Measurements from ENCODE around the gene NFIL3. TPM values are rescaled to one million over a fixed set of nuclear protein-coding genes. Genes with fewer than 3 reads are reported as not detected.

NFIL3 gene
- total RNA-seq, 2 experiments from 2014 or later: 6.2 to 11.9 TPM

GRCh38 chr9:91415290-91415689 lies 8.3 kb downstream of the NFIL3 start:
- POLR2A ChIA-PET: interaction anchor here (0.7 kb wide), 2 partner anchors 233 to 518 kb away, joined by 3 to 4 read pairs; no protein-coding TSS in a partner anchor
- no peak overlapping the region for H3K4me2 ChIP-seq (ENCODE audit: low read length)
- H3K4me3 ChIP-seq (ENCODE audit: low read depth, low read length, poor library complexity, severe bottlenecking): no peak overlapping the region
- H3K9me2 ChIP-seq (ENCODE audit: insufficient read depth, low read length): no peaks in the 10 kb centered on the region
- no peak for TF ChIP-seq CTCF (conservative IDR thresholded peaks at IDR 0.05; ENCODE audit: low read length)
- TF ChIP-seq EZH2phosphoT487 (IDR thresholded peaks at IDR 0.05; ENCODE audit: borderline replicate concordance, low read depth, low read length): no peak
- peaks cover 6% of the 10 kb centered on the region for H3K4me1 ChIP-seq (ENCODE audit: insufficient read depth, low read length, poor library complexity, severe bottlenecking)
- H3K9me3 ChIP-seq (ENCODE audit: low read length): no peaks in the 10 kb centered on the region
- CTCF ChIA-PET (ENCODE audit: unreplicated experiment): no interaction called here
- H2AFZ ChIP-seq (ENCODE audit: low read length): no peak overlapping the region
- no TSS peak for BruUV-seq (replicated peaks)
- peaks cover 2% of the 10 kb centered on the region; the same call in 1 of the 2 replicates for H3K36me3 ChIP-seq (ENCODE audit: insufficient read depth, low read length)
- H4K20me1 ChIP-seq (ENCODE audit: insufficient read depth, low read length): peaks cover 6% of the 10 kb centered on the region; the same call in 1 of the 2 replicates
- H3K27ac ChIP-seq (ENCODE audit: low read depth, low read length, poor library complexity, severe bottlenecking): no peak overlapping the region
- peaks cover 17% of the 10 kb centered on the region for H3K79me2 ChIP-seq (ENCODE audit: insufficient read depth, low read depth, low read length)
- no peak for DNase-seq (ENCODE audit: low spot score)
- intact Hi-C loops (cut with micrococcal nuclease; ENCODE audit: unreplicated experiment): no loop called here

- Histone ChIP-seq H3K4me1 (ENCODE audit: insufficient read depth, low read length, poor library complexity, severe bottlenecking) (peaks cover 6% of the 10 kb centered on the region), H3K36me3 (ENCODE audit: insufficient read depth, low read length) (peaks cover 6% of the 10 kb centered on the region), H3K4me3 (ENCODE audit: low read depth, low read length, poor library complexity, severe bottlenecking) (no peak overlapping the region), H3K79me2 (ENCODE audit: insufficient read depth, low read depth, low read length) (peaks cover 5% of the 10 kb centered on the region), H3K4me2 (ENCODE audit: low read length) (no peak overlapping the region), H3K27ac (ENCODE audit: low read depth, low read length, poor library complexity, severe bottlenecking) (no peak overlapping the region), H3K9me3 (ENCODE audit: low read length) (no peaks in the 10 kb centered on the region), H2AFZ (ENCODE audit: low read length) (no peak overlapping the region), H3K9me2 (ENCODE audit: insufficient read depth, low read length) (no peaks in the 10 kb centered on the region), H4K20me1 (ENCODE audit: insufficient read depth, low read length) (peaks cover 6% of the 10 kb centered on the region; the same call in 1 of the 2 replicates)
- ChIA-PET CTCF (ENCODE audit: unreplicated experiment) (no interaction called here), POLR2A (interaction anchor here (0.7 kb wide), 2 partner anchors 21 to 215 kb away, joined by 3 read pairs; no protein-coding TSS in a partner anchor)
- no peak for DNase-seq (ENCODE audit: low spot score)
- intact Hi-C loops (cut with micrococcal nuclease; ENCODE audit: unreplicated experiment): no loop called here
- BruUV-seq (replicated peaks): no TSS peak
- TF ChIP-seq EZH2phosphoT487 (IDR thresholded peaks at IDR 0.05; ENCODE audit: borderline replicate concordance, low read depth, low read length): no peak
- TF ChIP-seq CTCF (conservative IDR thresholded peaks at IDR 0.05; ENCODE audit: low read length): no peak
Measured at GRCh38 chr9:91412941-91413340, 10.7 kb downstream of the NFIL3 start.

GRCh38 chr9:91411096-91411771 lies 12.4 kb downstream of the NFIL3 start:
- H3K79me2 ChIP-seq (ENCODE audit: insufficient read depth, low read depth, low read length): no peaks in the 10 kb centered on the region
- no peak for TF ChIP-seq CTCF (conservative IDR thresholded peaks at IDR 0.05; ENCODE audit: low read length)
- TF ChIP-seq EZH2phosphoT487 (IDR thresholded peaks at IDR 0.05; ENCODE audit: borderline replicate concordance, low read depth, low read length): no peak
- H2AFZ ChIP-seq (ENCODE audit: low read length): no peak overlapping the region
- intact Hi-C loops (cut with micrococcal nuclease; ENCODE audit: unreplicated experiment): no loop called here
- no peaks in the 10 kb centered on the region for H3K9me2 ChIP-seq (ENCODE audit: insufficient read depth, low read length)
- no peaks in the 10 kb centered on the region for H4K20me1 ChIP-seq (ENCODE audit: insufficient read depth, low read length)
- H3K9me3 ChIP-seq (ENCODE audit: low read length): no peaks in the 10 kb centered on the region
- ChIA-PET CTCF (ENCODE audit: unreplicated experiment) (no interaction called here), POLR2A (no interaction called here)
- no peak for DNase-seq (ENCODE audit: low spot score)
- H3K27ac ChIP-seq (ENCODE audit: low read depth, low read length, poor library complexity, severe bottlenecking): no peak overlapping the region
- H3K36me3 ChIP-seq (ENCODE audit: insufficient read depth, low read length): peaks cover 6% of the 10 kb centered on the region
- H3K4me2 ChIP-seq (ENCODE audit: low read length): no peak overlapping the region
- no peak overlapping the region for H3K4me3 ChIP-seq (ENCODE audit: low read depth, low read length, poor library complexity, severe bottlenecking)
- H3K4me1 ChIP-seq (ENCODE audit: insufficient read depth, low read length, poor library complexity, severe bottlenecking): peaks cover 6% of the 10 kb centered on the region
- no TSS peak for BruUV-seq (replicated peaks)
